OCI-M1 (cell line): ENCODE measurements around the gene LHB.
"Not testable (repeated sequence)": the region's sequence is repeated elsewhere in the genome, so short reads cannot be mapped to it uniquely, and the experiment has no call there.

Experiments used
- DNase-seq: peaks from one replicate; lab custom pipeline; 2025; lab: John Stamatoyannopoulos, UW

The LHB gene

DNA sequence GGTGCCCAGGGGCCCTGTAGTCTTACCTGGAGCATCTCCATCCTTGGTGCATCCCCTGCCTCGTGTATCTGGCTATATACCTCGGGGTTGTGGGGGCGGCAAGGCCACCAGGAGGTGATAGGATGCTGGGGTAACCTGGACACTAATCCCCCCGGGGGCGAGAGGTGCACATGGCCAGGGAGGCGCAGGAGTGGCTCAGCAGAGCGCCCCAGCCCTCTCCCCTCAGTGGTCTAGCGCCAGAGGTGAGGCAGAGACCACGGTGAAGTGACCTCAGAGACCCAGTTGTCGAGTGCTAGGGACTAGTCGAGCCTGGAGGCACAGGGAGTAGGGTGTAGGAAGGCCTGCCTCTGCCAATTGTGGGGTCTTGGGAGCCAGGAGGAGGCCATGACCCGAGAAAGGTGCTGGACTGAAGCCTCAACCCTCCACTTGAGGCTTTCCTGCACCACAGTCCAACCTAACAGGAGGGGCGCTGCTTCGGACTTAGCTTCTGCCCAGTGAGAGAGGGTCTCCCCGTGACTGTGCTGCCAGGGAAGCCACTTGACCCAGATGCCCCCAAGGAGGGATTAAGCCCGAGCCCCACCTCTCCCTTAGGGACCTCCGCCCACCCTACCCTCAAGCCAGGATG, at the start of gene LHB:
Gene LHB, minus strand, starts transcription at position 51 of the 625 bp plus-strand sequence. Its CDS starts 10 bp downstream, at position 41.
- DNase-seq, result no peak

- no peak for DNase-seq
These were observed 49.1 kb upstream of the LHB start for GRCh38 chr19:49065905-49066512.

DNA sequence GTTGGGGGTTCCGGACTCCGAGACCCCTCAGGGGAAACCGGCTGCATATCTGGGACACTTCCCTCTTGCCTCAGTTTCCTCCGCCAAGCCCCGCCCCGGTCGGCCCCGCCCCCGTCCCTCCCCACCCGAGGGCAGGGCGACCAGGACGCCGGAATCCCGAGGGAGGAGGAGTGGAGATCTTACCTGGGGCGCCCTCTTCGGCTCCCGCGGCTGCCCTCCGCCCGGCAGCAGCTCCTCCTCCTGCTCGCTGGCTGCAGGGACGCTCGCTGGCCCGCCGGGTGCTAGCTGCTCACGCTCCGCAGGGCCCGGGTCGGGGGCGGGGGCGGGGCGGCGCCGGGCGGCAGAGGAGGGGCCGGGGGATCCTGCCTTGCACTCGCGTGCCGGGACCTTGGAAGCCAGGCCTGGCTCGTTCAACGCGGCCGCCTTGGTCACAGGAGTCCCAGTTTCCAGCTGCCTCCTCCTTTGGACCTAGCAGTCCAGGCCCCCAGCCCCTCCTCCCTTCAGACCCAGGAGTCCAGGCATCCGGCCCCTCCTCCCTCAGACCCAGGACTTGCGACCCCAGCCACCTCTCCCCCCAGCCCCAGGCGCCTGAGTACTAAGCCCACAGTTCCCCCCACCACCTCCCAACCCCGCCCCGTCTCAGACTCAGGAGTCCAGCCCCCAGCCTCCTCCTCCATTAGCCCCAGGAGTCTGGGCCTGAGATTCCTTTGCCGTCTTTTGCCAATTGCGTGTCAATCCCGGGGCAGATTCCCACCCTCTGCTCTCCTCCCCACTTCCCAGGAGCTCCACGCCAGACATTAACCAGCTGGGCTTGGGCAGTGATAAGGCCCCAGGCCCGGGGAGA, 48.1 kb upstream of the LHB start, which contains the start of gene NTF4:
Gene NTF4, minus strand, starts transcription at position 51 of the 844 bp plus-strand sequence. CDS start 2,821 bp downstream, outside the sequence.
- no peak for DNase-seq

DNA sequence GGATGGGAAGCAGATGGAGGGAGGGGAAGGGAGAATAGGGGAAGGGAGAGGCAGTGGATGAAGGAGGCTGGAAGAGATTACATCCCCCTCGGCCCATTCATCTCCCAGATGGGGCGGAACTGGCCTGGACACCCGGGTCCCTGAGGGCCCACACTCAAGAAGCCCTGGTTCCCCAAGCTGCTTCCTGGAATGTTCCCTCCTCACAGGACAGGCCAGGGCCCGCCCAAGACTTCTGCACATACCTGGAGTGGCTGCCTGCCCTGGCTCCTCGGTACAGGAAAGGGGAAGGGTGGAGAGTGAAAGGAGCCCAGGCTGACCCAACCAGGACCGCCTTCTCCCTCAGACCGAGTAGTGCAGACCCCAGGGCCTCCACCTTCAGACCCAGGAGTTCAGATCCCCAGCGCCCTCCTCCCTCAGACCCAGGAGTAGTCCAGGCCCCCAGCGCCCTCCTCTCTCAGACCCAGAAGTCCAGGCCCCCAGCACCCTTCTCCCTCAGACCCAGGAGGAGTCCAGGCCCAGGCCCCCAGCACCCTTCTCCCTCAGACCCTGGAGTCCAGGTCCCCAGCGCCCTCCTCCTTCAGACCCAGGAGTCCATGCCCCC, 47.2 kb upstream of the LHB start:
- no peak for DNase-seq

DNA sequence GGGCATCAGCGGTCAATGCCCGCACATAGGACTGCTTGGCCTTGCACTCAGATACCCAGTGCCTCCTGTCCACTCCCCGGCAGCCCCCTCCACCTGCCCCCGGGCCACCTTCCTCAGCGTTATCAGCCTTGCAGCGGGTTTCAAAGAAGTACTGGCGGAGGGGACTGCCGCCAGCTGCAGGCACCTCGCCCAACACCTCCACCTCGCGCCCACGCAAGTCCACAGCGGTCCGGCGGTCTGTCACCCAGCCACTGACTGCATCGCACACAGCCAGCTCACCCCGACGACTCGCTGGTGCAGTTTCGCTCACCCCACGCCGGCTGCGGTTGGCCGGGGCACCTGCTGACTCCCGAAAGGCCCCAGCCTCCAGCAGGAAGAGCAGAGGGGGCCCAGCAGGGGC, 44.6 kb upstream of the LHB start:
- DNase-seq, result no peak

GRCh38 chr19:49061000-49061399, 44.1 kb upstream of the LHB start:
- DNase-seq, result no peak

DNA sequence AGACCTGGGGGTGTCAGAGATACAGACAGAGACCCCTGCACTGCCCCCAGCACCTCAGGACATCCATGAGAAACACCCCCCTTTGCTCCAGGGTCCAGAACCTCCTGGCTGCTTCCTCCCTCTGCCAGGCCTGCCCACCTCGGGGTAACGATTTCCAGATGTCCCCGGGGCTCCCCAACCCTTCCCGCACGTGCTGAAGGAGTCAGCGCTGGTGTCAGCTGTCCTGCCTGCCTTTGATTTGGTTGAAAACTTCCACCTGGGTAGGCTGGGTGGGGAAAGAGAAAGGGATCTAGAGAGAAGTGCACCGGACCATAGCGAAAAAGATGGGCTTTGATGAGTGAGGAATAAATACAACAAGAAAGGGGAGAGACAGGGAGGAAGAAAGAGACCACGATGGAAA, 42.2 kb upstream of the LHB start:
- no peak for DNase-seq

DNA sequence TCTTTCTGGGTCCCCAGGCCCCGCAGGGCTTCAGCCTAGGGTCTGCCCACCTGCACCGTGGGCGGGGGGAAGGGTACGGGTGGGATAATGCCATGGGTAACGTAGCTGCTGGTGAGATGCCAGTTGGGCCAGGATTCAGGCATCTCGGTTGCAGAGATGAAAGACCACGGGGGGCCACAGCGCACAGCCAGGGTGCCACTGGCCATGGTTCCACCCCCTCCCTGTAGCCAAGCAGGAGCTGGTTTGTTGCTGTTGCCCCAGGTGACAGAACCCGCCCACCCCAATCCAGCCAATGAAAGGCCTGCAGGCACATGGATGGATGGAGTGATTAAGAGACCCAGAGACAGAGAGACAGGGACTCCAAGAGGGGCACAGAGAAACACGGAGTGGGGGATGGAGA, 41.7 kb upstream of the LHB start:
- DNase-seq, result no peak

DNA sequence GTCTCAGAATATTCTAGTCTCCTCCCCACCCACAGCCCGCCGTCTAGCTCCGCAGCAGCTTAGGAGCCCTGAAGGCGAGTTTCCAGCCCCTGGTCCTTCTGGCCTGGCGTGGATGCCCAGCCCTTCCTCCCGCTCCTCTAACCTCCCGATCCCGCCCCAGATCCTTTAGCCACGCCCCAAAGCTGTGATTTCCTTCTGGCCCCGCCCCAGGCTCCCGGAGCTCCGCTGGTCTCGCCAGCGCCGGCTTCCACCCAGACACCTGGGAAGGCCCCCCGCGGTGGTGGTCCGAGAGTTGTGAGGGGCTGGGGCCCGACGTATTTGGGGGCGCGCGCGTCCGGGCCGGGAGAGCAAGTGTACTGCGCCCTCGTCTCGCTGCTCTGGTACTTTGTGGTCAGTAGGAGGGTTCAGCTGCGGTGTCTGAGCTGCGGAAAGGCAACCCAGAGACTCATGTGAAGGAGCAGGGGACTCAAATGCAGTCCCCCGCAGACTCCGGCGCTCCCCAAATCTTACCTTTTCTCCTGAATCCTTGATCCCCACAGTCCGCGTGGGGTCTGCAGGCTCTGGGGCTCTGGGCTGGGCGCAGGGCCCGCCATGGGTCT, 40.8 kb upstream of the LHB start, which contains the start of gene CGB7:
Gene CGB7, minus strand, starts transcription at position 114 of the 599 bp plus-strand sequence. CDS start 2,374 bp downstream, outside the sequence.
- DNase-seq, result no peak

- DNase-seq, result not testable (repeated sequence)
These were observed 40.2 kb upstream of the LHB start for GRCh38 chr19:49056902-49057596.

DNA sequence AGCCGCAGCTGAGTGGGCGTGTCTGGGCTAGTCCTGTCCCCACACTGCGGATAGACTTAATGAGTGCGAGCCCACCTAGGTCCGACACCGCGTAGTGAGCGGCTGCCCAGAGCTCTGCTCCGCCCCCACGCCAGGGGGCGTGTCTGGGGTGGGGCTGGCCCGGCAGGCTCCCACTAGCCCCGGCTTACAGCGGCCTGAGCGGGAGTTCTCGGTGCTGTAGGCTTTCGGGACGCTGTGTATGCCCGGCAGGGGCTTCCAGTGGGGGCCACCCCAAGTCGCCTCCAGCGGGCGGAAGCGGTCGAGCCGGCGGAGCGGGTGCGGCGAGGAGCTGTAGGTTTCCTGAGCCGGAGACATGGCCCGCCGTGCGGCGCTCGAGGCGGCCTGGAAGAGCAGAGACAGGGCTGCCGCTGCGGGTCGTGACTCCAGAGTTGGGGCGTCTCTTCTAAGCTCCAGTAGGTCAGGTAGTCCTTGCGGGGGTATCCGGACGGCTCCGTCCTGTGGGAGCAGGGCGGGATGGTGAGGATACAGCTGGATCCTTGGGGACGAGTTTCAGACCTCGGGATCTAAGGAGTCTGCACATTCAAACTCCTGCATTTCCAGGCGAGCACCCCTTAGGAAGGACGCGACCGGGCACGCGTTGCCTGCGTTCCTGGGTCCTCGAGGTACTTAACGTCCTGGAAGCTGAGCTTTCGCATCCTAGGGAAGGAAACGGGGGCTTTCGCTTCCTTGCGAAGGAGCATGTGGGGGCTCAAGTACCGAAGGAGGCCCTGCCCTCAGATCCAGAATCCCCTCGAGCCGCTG, 39.4 kb upstream of the LHB start:
- DNase-seq, result peak; percentile 70

DNA sequence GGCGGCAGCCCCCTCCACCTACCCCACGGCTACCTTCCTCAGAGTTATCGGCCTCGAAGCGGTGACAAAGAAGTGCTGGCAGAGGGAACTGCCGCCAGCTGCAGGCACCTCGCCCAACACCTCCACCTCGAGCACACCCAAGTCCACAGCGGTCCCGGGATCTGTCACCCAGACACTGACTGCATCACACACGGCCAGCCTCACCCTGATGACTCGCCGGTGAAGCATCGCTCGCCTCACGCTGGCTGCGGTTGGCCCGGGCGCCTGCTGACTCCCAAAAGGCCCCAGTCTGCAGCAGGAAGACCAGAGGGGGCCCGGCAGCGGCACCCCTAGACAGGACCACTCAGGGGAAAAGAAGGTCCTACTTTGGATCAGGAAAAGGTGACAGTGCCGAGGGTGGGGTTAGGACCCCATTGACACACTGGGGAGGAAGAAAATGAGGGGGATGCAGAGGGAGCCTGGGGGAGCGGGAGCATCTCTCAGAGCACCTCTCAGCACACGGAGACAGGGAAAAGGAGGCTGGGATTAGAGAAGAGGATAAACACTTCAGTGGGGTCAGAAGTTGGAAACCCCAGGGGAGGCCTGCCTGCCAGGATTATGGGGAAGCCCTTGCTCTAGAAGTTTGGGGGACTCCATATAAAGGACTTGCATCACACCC, 33.6 kb upstream of the LHB start:
- DNase-seq, result not testable (repeated sequence)

DNA sequence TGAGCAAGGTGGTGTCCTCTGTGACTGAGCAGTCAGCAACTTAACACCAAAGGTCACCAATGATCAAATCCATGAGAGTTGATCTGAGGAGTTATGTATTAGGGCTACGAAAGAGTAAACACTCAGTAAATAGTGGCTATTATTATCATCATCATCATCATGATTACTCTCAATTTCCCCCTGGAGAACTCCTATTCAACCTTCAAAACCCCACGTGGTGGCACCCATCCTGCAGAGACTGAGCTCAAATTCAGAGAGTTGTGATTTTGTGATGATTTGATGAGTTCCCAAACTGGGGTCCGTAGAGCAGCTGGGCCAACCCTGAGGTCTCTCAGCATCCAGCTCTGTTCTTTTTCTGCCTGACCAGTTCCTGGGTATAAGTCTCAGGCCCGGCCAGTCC, 32.9 kb upstream of the LHB start:
- not testable (repeated sequence) for DNase-seq

DNA sequence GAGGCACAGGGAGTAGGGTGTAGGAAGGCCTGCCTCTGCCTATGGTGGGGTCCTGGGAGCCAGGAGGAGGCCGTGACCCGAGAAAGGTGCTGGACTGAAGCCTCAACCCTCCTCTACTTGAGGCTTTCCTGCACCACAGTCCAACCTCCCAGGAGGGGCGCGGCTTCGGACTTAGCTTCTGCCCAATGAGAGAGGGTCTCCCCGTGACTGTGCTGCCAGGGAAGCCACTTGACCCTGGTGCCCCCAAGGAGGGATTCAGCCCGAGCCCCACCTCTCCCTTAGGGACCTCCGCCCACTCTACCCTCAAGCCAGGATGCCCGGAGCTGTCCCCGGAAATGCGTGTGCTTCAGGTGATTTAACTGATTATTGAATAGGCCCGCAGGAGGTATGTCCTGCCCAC, 32.1 kb upstream of the LHB start, which contains the start of gene CGB8:
Gene CGB8, minus strand, starts transcription at position 101 of the 400 bp plus-strand sequence. CDS start 372 bp downstream, outside the sequence.
- not testable (repeated sequence) for DNase-seq

DNA sequence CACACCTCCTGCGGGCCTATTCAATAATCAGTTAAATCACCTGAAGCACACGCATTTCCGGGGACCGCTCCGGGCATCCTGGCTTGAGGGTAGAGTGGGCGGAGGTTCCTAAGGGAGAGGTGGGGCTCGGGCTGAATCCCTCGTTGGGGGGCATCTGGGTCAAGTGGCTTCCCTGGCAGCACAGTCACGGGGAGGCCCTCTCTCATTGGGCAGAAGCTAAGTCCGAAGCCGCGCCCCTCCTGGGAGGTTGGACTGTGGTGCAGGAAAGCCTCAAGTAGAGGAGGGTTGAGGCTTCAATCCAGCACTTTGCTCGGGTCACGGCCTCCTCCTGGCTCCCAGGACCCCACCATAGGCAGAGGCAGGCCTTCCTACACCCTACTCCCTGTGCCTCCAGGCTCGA, 26.7 kb upstream of the LHB start, which contains the start of gene CGB5:
Gene CGB5, plus strand, starts transcription at position 301 of the 400 bp plus-strand sequence. CDS start 362 bp downstream, outside the sequence.
- not testable (repeated sequence) for DNase-seq

GRCh38 chr19:49042666-49043065, 25.8 kb upstream of the LHB start:
- not testable (repeated sequence) for DNase-seq

- DNase-seq, result no peak
These were observed 25.3 kb upstream of the LHB start for GRCh38 chr19:49042177-49042576.

DNA sequence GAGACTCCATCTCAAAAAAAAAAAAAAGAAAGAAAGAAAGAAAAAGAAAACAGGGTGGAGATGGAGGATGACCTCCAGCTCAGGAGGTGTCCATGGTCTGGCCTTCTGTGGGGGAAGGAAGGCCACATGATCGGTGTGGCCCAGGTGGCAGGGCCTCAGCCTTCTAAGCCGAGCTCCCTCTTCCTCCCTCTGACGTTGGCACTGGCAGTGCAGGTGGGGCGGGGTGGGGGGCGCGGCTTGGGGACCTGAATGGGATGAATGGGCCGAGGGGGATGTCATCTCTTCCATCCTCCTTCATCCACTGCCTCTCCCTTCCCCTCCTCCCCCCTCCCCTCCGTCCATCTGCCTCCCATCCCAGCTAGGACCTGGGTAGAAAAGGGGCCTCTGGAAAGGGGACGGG, 22.8 kb upstream of the LHB start:
- not testable (repeated sequence) for DNase-seq

- DNase-seq, result not testable (repeated sequence)
These were observed 21.8 kb upstream of the LHB start for GRCh38 chr19:49038557-49039276.
